ENCODE data around the gene NCKAP5. TPM values are rescaled to one million over a fixed set of nuclear protein-coding genes. Genes with fewer than 3 reads are reported as not detected.

The NCKAP5 gene
- total and polyA plus RNA-seq, 4 donors, result 2.3 to 20.2 (median 8.1) TPM

DNA sequence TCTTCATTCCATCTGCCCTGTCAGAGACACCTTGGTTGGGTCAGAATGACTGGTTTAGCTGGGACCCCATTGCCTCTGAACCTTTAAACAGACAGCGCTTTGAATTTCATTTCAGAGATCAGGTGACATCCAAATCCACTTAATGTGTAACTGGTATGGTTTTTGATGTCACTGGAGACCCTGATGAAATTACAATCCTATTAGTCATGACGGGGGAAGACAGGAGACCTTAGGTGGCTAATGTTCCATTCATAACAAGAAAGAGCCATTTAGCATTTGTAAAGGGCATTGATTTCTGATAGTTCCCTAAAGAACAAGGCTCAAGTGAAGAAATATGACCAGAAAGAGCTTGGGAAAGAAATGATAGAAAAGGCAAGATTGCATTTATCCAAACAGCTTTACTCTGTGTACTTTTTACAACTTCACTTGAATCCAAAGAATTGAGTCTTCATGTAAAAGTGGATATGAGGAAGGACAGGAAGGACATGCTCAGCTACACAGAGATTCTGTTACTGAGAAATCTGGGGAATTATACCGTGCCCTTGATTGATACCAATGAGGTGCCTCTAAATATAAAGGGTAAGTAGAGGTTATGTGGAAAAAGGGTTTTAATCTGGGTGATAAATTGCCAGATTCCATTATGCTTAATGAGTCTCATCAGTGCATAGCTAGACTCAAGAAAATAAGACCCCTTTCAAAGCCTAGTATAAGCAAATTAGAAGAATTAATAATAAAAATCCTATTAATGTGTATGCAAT lies 198.2 kb downstream of the NCKAP5 start:
- Histone ChIP-seq H3K4me3 (no peak overlapping the region), H3K9me3 (ENCODE audit: control insufficient read depth in 4 of 4, insufficient read depth in 3 of 4, low read length in 3 of 4) (no peaks in the 10 kb centered on the region), H3K9ac (ENCODE audit: insufficient read depth in 1 of 2, low read length in 2 of 2) (no peak overlapping the region), H3K4me1 (ENCODE audit: control insufficient read depth in 5 of 5, insufficient read depth in 5 of 5, low read length in 5 of 5) (no peaks in the 10 kb centered on the region), H3K27ac (ENCODE audit: low read depth in 1 of 2, low read length in 1 of 2) (no peak overlapping the region), H3K27me3 (ENCODE audit: control insufficient read depth in 3 of 3, insufficient read depth in 3 of 3, low read length in 2 of 3) (no peaks in the 10 kb centered on the region), H3K36me3 (ENCODE audit: control insufficient read depth in 4 of 4, insufficient read depth in 4 of 4, low read length in 4 of 4) (no peaks in the 10 kb centered on the region)
- no peak for DNase-seq
- TF ChIP-seq, protein P1, sequence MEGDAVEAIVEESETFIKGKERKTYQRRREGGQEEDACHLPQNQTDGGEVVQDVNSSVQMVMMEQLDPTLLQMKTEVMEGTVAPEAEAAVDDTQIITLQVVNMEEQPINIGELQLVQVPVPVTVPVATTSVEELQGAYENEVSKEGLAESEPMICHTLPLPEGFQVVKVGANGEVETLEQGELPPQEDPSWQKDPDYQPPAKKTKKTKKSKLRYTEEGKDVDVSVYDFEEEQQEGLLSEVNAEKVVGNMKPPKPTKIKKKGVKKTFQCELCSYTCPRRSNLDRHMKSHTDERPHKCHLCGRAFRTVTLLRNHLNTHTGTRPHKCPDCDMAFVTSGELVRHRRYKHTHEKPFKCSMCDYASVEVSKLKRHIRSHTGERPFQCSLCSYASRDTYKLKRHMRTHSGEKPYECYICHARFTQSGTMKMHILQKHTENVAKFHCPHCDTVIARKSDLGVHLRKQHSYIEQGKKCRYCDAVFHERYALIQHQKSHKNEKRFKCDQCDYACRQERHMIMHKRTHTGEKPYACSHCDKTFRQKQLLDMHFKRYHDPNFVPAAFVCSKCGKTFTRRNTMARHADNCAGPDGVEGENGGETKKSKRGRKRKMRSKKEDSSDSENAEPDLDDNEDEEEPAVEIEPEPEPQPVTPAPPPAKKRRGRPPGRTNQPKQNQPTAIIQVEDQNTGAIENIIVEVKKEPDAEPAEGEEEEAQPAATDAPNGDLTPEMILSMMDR (IDR thresholded peaks at IDR 0.05; ENCODE audit: control extremely low read depth, extremely low read depth), result no peak
- ATAC-seq (ENCODE audit: insufficient read depth, low FRiP score), result no peak
- 92% methylated on average over 3 of the region's 3 CpGs for WGBS, 2 donors

DNA sequence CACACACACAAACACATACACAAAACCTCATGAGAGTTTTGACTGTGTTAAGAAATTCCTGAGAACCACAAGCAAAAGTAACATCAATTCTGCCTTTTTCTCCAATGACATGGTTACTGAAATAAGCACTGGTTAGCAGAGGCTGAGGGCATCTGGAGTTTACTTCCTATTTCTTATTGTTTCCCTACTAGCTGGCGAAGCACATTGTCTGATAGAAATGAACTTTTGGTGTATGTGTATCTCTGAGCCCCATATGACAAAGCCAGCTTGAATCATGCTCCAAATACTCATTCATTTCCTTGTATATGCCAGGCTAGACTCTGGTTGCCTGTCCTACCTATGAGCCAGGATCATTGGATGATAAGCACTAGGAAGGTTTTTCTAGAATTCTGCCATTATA lies 203.1 kb downstream of the NCKAP5 start:
- no peaks in the 10 kb centered on the region for H3K27me3 ChIP-seq (ENCODE audit: control insufficient read depth in 3 of 3, insufficient read depth in 3 of 3, low read length in 2 of 3)
- H3K4me3 ChIP-seq, result no peak overlapping the region
- H3K9ac ChIP-seq (ENCODE audit: insufficient read depth in 1 of 2, low read length in 2 of 2), result no peak overlapping the region
- 38 to 72% methylated on average over 1 of the region's 1 CpG for WGBS, 2 donors
- peaks cover 0 to 3% (median 0%) of the 10 kb centered on the region in 5 donors for H3K4me1 ChIP-seq (ENCODE audit: control insufficient read depth in 5 of 5, insufficient read depth in 5 of 5, low read length in 5 of 5)
- TF ChIP-seq, protein P1 (IDR thresholded peaks at IDR 0.05; ENCODE audit: control extremely low read depth, extremely low read depth), result no peak
- ATAC-seq (ENCODE audit: insufficient read depth, low FRiP score) (no peak), DNase-seq (no peak)
- no peaks in the 10 kb centered on the region for H3K9me3 ChIP-seq (ENCODE audit: control insufficient read depth in 4 of 4, insufficient read depth in 3 of 4, low read length in 3 of 4)
- H3K27ac ChIP-seq (ENCODE audit: low read depth in 1 of 2, low read length in 1 of 2), result no peak overlapping the region
- no peaks in the 10 kb centered on the region for H3K36me3 ChIP-seq (ENCODE audit: control insufficient read depth in 4 of 4, insufficient read depth in 4 of 4, low read length in 4 of 4)

- no peak overlapping the region for H3K9ac ChIP-seq (ENCODE audit: insufficient read depth in 1 of 2, low read length in 2 of 2)
- H3K9me3 ChIP-seq (ENCODE audit: control insufficient read depth in 4 of 4, insufficient read depth in 3 of 4, low read length in 3 of 4), result no peaks in the 10 kb centered on the region
- no peaks in the 10 kb centered on the region for H3K36me3 ChIP-seq (ENCODE audit: control insufficient read depth in 4 of 4, insufficient read depth in 4 of 4, low read length in 4 of 4)
- DNase-seq, result no peak
- no peak overlapping the region for H3K4me3 ChIP-seq
- WGBS, 2 donors, result 85 to 87% methylated on average over 3 of the region's 3 CpGs
- no peak for ATAC-seq (ENCODE audit: insufficient read depth, low FRiP score)
- TF ChIP-seq, protein P1 (IDR thresholded peaks at IDR 0.05; ENCODE audit: control extremely low read depth, extremely low read depth), result no peak
- no peaks in the 10 kb centered on the region for H3K27me3 ChIP-seq (ENCODE audit: control insufficient read depth in 3 of 3, insufficient read depth in 3 of 3, low read length in 2 of 3)
- H3K4me1 ChIP-seq (ENCODE audit: control insufficient read depth in 5 of 5, insufficient read depth in 5 of 5, low read length in 5 of 5), result peaks cover 0 to 7% (median 0%) of the 10 kb centered on the region in 5 donors
- no peak overlapping the region for H3K27ac ChIP-seq (ENCODE audit: low read depth in 1 of 2, low read length in 1 of 2)
These were observed 203.6 kb downstream of the NCKAP5 start for GRCh38 chr2:133364636-133365035.

All from lung (tissue), 12 donors.